ENCODE results near the gene HNRNPM. TPM values are rescaled to one million over a fixed set of nuclear protein-coding genes. Genes with fewer than 3 reads are reported as not detected.
A peak's percentile ranks its signal among the peaks of the same experiment; 100 is the strongest.

HNRNPM gene
- total RNA-seq, 1 donor from 2014 or later = 152 TPM

DNA sequence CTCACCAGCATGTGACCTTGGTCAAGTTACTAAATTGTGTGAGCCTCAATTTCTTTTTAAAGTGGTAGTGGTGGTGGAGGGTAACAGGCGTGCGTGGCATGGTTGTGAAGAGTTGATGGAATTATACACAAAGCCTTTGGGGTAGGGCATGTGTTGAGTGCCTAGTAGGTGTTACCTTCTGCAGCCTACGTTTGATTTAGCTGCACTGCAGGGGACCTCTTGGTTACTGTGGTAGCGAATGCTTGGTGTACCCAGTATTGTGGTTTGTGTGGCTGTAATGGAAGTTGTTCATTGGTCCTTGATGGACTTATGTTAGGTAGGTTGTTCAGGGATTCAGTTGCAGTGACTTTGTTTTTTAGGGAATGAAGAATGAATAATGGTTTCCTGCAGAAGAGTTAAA is 33.1 kb downstream of the HNRNPM start:
- H3K4me3 ChIP-seq = no peak overlapping the region
- peaks cover 45% of the 10 kb centered on the region for H3K4me1 ChIP-seq
- TF ChIP-seq, protein P1, sequence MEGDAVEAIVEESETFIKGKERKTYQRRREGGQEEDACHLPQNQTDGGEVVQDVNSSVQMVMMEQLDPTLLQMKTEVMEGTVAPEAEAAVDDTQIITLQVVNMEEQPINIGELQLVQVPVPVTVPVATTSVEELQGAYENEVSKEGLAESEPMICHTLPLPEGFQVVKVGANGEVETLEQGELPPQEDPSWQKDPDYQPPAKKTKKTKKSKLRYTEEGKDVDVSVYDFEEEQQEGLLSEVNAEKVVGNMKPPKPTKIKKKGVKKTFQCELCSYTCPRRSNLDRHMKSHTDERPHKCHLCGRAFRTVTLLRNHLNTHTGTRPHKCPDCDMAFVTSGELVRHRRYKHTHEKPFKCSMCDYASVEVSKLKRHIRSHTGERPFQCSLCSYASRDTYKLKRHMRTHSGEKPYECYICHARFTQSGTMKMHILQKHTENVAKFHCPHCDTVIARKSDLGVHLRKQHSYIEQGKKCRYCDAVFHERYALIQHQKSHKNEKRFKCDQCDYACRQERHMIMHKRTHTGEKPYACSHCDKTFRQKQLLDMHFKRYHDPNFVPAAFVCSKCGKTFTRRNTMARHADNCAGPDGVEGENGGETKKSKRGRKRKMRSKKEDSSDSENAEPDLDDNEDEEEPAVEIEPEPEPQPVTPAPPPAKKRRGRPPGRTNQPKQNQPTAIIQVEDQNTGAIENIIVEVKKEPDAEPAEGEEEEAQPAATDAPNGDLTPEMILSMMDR (IDR thresholded peaks at IDR 0.05) = no peak
- H3K27ac ChIP-seq = no peak overlapping the region
- H3K27me3 ChIP-seq (ENCODE audit: low read depth) = no peaks in the 10 kb centered on the region
- intact Hi-C loops (cut with DNase I) = no loop called here
- ATAC-seq = no peak
- no peak for DNase-seq
- peaks cover 93% of the 10 kb centered on the region for H3K36me3 ChIP-seq
- no peaks in the 10 kb centered on the region for H3K9me3 ChIP-seq

DNA sequence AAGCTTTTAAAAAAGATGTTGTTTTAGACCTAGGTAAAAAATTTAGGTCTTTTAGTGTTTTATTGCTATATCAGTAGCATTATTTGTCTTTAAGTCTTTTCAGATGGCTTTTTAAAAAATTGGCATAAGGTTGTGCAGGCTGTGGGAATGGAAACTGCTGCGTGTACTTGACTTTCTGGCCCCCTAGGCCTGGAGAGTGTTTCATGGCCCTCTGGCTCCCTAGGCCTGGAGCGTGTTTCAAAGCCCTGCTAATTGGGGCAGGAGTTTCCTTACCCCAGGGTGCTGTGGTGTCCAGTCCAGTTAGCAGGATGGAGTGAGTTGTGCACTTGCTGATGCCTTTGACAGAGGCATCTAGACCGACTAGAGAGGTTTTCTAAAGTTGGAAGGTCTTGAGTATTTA is 33.8 kb downstream of the HNRNPM start:
- TF ChIP-seq, protein P1 (IDR thresholded peaks at IDR 0.05) = no peak
- no peaks in the 10 kb centered on the region for H3K27me3 ChIP-seq (ENCODE audit: low read depth)
- intact Hi-C loops (cut with DNase I) = no loop called here
- DNase-seq = no peak
- H3K4me1 ChIP-seq = peaks cover 40% of the 10 kb centered on the region
- ATAC-seq = no peak
- no peak overlapping the region for H3K27ac ChIP-seq
- H3K36me3 ChIP-seq = peaks cover 93% of the 10 kb centered on the region
- H3K4me3 ChIP-seq = no peak overlapping the region
- no peaks in the 10 kb centered on the region for H3K9me3 ChIP-seq

DNA sequence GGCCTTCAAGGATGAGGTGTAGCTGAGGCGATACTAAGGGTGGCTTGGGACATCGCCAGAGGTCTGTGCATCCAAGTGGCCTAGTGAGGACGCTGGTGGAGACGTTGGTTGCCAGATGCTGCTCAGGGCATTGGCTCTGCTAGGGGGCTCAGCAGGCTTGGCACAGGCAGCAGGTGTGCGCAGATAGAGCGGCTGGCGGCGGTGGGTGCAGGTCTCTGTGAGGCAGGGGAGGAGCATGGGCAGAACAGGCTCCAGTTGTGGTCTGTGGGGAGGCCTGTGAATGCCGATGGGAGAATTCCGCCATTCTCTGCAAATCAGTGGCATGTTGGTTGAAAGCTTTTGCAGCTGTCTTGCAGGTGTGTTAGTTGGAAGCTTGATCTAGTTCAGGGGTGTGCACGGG is 36.4 kb downstream of the HNRNPM start:
- DNase-seq = no peak
- intact Hi-C loops (cut with DNase I) = no loop called here
- TF ChIP-seq, protein P1 (IDR thresholded peaks at IDR 0.05) = no peak
- H3K36me3 ChIP-seq = peaks cover 93% of the 10 kb centered on the region
- H3K4me3 ChIP-seq = no peak overlapping the region
- peaks cover 42% of the 10 kb centered on the region for H3K4me1 ChIP-seq
- H3K27me3 ChIP-seq (ENCODE audit: low read depth) = no peaks in the 10 kb centered on the region
- peak in 1 of 2 donors; percentile 3 for ATAC-seq
- no peaks in the 10 kb centered on the region for H3K9me3 ChIP-seq
- peak overlapping the region; percentile 53 for H3K27ac ChIP-seq

DNA sequence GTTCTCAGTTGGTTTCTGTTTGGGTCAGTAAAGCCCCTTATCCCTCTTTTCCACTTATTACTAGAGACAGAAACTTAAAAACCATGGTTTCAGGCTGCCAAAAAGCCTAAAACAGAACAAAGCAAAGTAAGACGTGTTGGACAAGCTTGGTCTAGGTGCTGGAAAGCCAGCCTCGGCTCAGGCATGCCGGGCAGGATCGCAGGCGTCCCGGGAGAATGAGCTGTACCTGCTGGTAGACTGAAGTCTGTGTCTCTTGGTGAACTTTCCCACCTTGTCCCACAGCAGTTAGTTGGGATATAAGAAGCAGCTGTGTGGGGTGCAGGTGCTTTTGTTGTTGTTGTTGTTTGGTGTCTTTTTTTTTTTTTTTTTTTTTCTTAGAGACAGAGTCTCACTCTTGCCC is 36.8 kb downstream of the HNRNPM start:
- H3K4me3 ChIP-seq = no peak overlapping the region
- no peaks in the 10 kb centered on the region for H3K9me3 ChIP-seq
- no peak for DNase-seq
- H3K36me3 ChIP-seq = peaks cover 93% of the 10 kb centered on the region
- intact Hi-C loops (cut with DNase I) = no loop called here
- ATAC-seq = no peak
- TF ChIP-seq, protein P1 (IDR thresholded peaks at IDR 0.05) = no peak
- H3K27ac ChIP-seq = no peak overlapping the region
- no peaks in the 10 kb centered on the region for H3K27me3 ChIP-seq (ENCODE audit: low read depth)
- H3K4me1 ChIP-seq = peaks cover 40% of the 10 kb centered on the region

DNA sequence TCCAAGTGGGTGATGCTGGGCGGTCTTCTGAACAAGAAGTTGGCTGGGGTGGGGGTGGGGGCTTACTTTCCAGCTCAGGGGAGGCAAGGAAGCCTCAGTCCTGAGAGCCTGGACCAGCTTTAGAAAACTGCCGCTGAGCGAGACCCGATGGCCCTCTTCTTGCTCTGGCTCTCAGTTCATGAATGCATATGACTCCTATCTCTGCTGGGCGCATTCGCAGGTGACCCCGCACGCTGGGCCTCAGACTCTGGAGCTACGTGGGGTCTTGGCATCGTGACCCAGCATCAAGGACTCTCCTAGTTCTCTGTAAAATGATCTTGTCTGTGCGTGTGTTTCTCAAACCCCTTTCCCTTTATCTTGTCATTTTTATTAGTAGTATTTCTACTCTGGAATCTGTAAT is 37.9 kb downstream of the HNRNPM start:
- ATAC-seq (no peak), DNase-seq (no peak)
- Histone ChIP-seq H3K36me3 (peaks cover 94% of the 10 kb centered on the region), H3K4me1 (peaks cover 47% of the 10 kb centered on the region), H3K4me3 (no peak overlapping the region), H3K27me3 (ENCODE audit: low read depth) (no peaks in the 10 kb centered on the region), H3K9me3 (no peaks in the 10 kb centered on the region), H3K27ac (no peak overlapping the region)
- intact Hi-C loops (cut with DNase I) = no loop called here
- TF ChIP-seq, protein P1 (IDR thresholded peaks at IDR 0.05) = no peak

DNA sequence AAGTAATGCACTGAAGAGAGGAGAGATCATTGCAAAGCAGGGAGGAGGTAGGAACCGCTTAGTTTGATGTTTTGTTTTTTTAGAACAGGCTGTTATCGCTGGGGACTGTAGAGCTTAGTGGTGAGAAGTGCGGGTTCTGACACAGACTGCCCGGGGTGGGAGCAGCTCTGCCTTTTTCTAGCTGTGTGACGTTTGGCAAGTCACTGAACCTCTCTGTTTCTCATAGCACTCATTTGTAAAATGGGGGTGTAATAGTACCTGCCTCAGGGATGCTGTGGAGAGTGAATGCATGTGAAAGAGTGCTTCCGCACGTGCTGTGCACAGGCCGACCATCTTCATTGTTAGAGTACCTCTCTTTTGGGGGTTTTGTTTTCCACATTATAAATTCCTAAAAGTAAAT is 38.4 kb downstream of the HNRNPM start:
- intact Hi-C loops (cut with DNase I) = no loop called here
- Histone ChIP-seq H3K27me3 (ENCODE audit: low read depth) (no peaks in the 10 kb centered on the region), H3K9me3 (no peaks in the 10 kb centered on the region), H3K36me3 (peaks cover 94% of the 10 kb centered on the region), H3K4me3 (no peak overlapping the region), H3K4me1 (peaks cover 47% of the 10 kb centered on the region), H3K27ac (no peak overlapping the region)
- ATAC-seq (no peak), DNase-seq (no peak)
- TF ChIP-seq, protein P1 (IDR thresholded peaks at IDR 0.05) = no peak

Data from lower lobe of right lung (tissue), 2 donors.